Measurements from ENCODE around the gene FCF1. TPM values are rescaled to one million over a fixed set of nuclear protein-coding genes. Genes with fewer than 3 reads are reported as not detected.

The FCF1 gene
- total and polyA plus RNA-seq, 9 of the 15 experiments (the other 6 are each of a cell fraction or from before 2014, with no cell fraction given), result 6.8 to 91.9 (median 40.0) TPM

- TF ChIP-seq HES1 (IDR thresholded peaks at IDR 0.05; ENCODE audit: low read depth), result no peak
- TF ChIP-seq SIN3B (IDR thresholded peaks at IDR 0.05; ENCODE audit: low read depth), result no peak
- 0 out of 2 replicates have a peak, but pooled peaks have one; percentile 7 for TF ChIP-seq SPI1 (IDR thresholded peaks at IDR 0.05; ENCODE audit: borderline replicate concordance, low read depth, low read length)
- TF ChIP-seq PYGO2 (tag; IDR thresholded peaks at IDR 0.05), result no peak
- no peak for TF ChIP-seq TAF7 (tag; IDR thresholded peaks at IDR 0.05)
- TF ChIP-seq BCOR (IDR thresholded peaks at IDR 0.05), result no peak
- no peak for TF ChIP-seq TRIM25 (IDR thresholded peaks at IDR 0.05; ENCODE audit: borderline replicate concordance)
- TF ChIP-seq HMG20A (CRISPR knock-in tag; conservative IDR thresholded peaks at IDR 0.05), result no peak
- no peak for TF ChIP-seq ZNF316 (IDR thresholded peaks at IDR 0.05)
- TF ChIP-seq CREM (IDR thresholded peaks at IDR 0.05; ENCODE audit: low read depth), result no peak
- no peak for TF ChIP-seq ZNF407 (IDR thresholded peaks at IDR 0.05; ENCODE audit: low read depth)
- no peak for TF ChIP-seq FOXP1 (CRISPR knock-in tag; IDR thresholded peaks at IDR 0.05)
- TF ChIP-seq CHD1 (IDR thresholded peaks at IDR 0.05; ENCODE audit: low read length), result no peak
- no peak for TF ChIP-seq POLR2A (conservative IDR thresholded peaks at IDR 0.05)
- TF ChIP-seq ETV6 (IDR thresholded peaks at IDR 0.05; ENCODE audit: borderline replicate concordance in 1 of 2, low read depth in 2 of 2, low read length in 1 of 2), result no peak
- TF ChIP-seq ETV6 (CRISPR knock-in tag; IDR thresholded peaks at IDR 0.05; ENCODE audit: borderline replicate concordance), result no peak
- no peak for TF ChIP-seq ZNF512 (tag; IDR thresholded peaks at IDR 0.05)
- no peak for TF ChIP-seq PRPF4 (IDR thresholded peaks at IDR 0.05; ENCODE audit: insufficient read depth, low read depth, low read length, poor library complexity, severe bottlenecking)
- TF ChIP-seq ZNF695 (CRISPR knock-in tag; IDR thresholded peaks at IDR 0.05), result no peak
Measured at GRCh38 chr14:74710480-74710879, 2.5 kb upstream of the FCF1 start (continued).
